BE2C (cell line): Measurements from ENCODE around the gene EIF3B.

Source experiments
- DNase-seq: peaks from one replicate; pipeline ENCODE4 v3.0.0-alpha.2; 2020
- H3K27me3 ChIP-seq: fragments of 250-450 bp; sonication (Bioruptor Pico); 2 replicates; pipeline ENCODE4 v1.5.1; 2020; ENCODE audit warnings: mild to moderate bottlenecking
- H3K36me3 ChIP-seq: fragments of 250-450 bp; sonication (Bioruptor Pico); 2 replicates; pipeline ENCODE4 v1.5.1; 2020; ENCODE audit warnings: mild to moderate bottlenecking
- H3K4me1 ChIP-seq: fragments of 250-450 bp; sonication (Bioruptor Pico); 2 replicates; pipeline ENCODE4 v1.5.1; 2020
- H3K4me3 ChIP-seq: 2 replicates; pipeline ENCODE4 v1.5.1; 2011; ENCODE audit warnings: low read depth, low read length
- H3K9me3 ChIP-seq: fragments of 250-450 bp; sonication (Bioruptor Pico); 2 replicates; pipeline ENCODE4 v1.5.1; 2020
- TF ChIP-seq, protein P1 (sequence below): IDR thresholded peaks from 2 replicates; pipeline ENCODE4 v1.5.1; 2012; ENCODE audit warnings: mild to moderate bottlenecking, low read depth, low read length

Gene EIF3B

DNA sequence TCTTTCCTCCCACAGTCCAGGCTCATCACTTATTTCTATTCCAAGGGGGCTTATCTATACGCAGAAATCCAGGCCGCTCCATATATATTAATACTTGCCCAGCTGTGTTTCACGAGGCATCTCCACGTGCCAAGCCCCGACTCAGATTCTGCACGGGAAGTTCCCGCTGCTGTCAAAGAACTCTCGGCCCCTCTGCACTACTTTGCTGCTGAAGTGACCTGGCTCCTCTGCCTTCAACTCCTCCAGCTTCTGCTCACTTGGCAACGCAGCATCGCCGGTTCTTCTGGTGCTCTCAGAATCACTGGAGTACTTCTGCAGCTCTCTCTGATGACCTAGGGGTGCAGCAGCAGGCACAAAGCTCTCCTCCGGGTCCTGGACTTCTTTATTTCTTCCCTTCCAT, 39.1 kb downstream of the EIF3B start:
- no peaks in the 10 kb centered on the region for H3K27me3 ChIP-seq
- no peaks in the 10 kb centered on the region for H3K9me3 ChIP-seq
- TF ChIP-seq, protein P1, sequence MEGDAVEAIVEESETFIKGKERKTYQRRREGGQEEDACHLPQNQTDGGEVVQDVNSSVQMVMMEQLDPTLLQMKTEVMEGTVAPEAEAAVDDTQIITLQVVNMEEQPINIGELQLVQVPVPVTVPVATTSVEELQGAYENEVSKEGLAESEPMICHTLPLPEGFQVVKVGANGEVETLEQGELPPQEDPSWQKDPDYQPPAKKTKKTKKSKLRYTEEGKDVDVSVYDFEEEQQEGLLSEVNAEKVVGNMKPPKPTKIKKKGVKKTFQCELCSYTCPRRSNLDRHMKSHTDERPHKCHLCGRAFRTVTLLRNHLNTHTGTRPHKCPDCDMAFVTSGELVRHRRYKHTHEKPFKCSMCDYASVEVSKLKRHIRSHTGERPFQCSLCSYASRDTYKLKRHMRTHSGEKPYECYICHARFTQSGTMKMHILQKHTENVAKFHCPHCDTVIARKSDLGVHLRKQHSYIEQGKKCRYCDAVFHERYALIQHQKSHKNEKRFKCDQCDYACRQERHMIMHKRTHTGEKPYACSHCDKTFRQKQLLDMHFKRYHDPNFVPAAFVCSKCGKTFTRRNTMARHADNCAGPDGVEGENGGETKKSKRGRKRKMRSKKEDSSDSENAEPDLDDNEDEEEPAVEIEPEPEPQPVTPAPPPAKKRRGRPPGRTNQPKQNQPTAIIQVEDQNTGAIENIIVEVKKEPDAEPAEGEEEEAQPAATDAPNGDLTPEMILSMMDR: no peak
- H3K4me3 ChIP-seq: no peak overlapping the region
- H3K36me3 ChIP-seq: no peaks in the 10 kb centered on the region
- no peaks in the 10 kb centered on the region for H3K4me1 ChIP-seq
- no peak for DNase-seq

DNA sequence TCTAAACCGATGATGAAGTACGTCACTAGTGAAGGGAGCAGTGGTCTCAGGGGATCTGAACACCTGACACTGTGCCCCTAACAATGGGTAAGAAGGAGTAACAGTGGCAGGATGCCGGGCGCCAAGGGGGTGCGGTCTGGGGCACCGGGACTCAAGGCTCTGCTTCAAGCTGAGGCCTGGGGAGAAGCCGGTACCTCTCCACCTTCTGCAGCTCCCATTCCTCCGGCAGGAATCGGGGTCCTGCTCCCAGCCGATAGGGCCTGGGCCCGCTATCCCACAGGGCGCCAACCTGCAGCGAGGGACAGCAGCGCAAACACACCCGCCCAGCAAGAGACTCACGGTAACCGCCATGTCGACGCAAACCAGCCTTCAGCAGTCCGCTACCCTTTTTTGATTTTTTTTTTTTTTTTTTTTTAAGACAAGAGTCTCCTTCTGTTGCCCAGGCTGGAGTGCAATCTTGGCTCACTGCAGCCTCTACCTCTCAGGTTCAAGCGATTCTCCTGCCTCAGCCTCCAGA, 40.0 kb downstream of the EIF3B start:
- Histone ChIP-seq H3K27me3 (no peaks in the 10 kb centered on the region), H3K36me3 (no peaks in the 10 kb centered on the region), H3K4me1 (peaks cover 4% of the 10 kb centered on the region; the same call in 1 of the 2 replicates), H3K4me3 (no peak overlapping the region), H3K9me3 (no peaks in the 10 kb centered on the region)
- DNase-seq: no peak
- TF ChIP-seq, protein P1: no peak

DNA sequence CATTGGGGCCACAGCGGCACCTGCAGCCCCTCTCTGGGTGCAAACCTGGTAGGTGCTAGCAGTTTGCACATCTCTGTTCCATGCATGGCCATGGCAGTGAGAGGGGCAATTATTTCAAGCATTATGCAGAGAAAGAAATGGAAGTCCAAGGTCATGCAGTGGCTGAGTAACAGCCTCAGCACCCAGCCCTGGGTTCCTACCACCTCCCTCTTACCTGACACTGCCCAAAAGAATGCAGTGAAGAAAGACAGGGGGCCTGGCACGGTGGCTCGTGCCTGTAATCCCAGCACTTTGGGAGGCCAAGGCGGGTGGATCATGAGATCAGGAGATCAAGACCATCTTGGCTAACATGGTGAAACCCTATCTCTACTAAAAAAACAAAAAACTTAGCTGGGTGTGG, 43.9 kb downstream of the EIF3B start:
- Histone ChIP-seq H3K9me3 (no peaks in the 10 kb centered on the region), H3K36me3 (no peaks in the 10 kb centered on the region), H3K4me3 (no peak overlapping the region), H3K27me3 (no peaks in the 10 kb centered on the region), H3K4me1 (peaks cover 13% of the 10 kb centered on the region)
- TF ChIP-seq, protein P1: no peak
- no peak for DNase-seq

DNA sequence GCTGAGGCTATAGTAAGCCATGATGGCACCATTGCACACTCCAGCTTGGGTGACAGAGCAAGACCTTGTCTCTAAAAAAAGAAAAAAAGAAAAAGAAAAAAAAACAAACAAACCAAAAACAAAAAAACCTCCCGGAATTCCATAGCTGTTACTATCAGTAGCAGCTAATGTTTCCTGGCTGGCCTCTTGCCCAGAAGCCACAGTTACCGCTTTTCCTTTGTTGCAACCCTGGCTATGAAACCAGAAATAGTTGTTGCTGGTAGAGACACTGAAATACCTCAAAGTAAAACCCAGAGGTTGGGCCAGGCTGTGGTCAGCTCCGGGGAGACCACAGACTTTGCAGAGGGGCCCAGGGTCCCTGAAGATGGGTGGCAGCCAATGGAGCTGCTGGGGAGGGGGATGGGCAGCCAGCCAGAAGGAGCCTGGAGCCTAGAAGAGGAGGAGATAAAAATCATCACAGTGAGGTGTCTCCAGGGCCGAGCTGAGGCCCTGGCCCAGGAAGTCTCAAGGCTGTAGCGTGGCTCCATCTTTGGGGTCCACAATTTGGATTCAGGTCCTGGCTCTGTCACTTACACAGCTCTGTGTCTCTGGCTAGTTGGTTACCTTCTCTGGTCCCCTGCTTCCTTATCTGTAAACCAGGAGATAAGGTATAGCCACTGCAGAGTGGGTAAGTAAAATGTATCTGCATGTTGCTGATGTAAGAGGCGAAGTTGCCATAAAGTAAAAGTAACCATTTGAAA, 45.4 kb downstream of the EIF3B start:
- peaks cover 13% of the 10 kb centered on the region for H3K4me1 ChIP-seq
- no peaks in the 10 kb centered on the region for H3K36me3 ChIP-seq
- peak; percentile 62 for DNase-seq
- H3K27me3 ChIP-seq: no peaks in the 10 kb centered on the region
- no peaks in the 10 kb centered on the region for H3K9me3 ChIP-seq
- H3K4me3 ChIP-seq: no peak overlapping the region
- TF ChIP-seq, protein P1: no peak

DNA sequence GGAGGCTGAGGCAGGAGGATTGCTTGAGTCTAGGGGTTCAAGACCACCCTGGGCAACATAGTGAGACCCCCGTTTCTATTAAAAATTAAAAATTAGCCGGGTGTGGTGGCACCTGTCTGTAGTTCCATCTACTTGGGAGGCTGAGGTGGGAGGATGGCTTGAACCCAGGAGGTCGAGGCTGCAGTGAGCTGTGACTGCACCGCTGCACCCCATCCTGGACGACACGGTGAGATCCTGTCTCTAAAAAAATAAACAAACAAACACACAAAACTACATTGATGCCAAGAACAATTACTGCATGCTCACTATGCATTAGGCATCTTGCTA, 48.0 kb downstream of the EIF3B start:
- no peak for DNase-seq
- H3K9me3 ChIP-seq: no peaks in the 10 kb centered on the region
- TF ChIP-seq, protein P1: no peak
- peak overlapping the region; percentile 62 for H3K4me3 ChIP-seq
- H3K27me3 ChIP-seq: no peaks in the 10 kb centered on the region
- H3K4me1 ChIP-seq: peaks cover 13% of the 10 kb centered on the region
- H3K36me3 ChIP-seq: no peaks in the 10 kb centered on the region

DNA sequence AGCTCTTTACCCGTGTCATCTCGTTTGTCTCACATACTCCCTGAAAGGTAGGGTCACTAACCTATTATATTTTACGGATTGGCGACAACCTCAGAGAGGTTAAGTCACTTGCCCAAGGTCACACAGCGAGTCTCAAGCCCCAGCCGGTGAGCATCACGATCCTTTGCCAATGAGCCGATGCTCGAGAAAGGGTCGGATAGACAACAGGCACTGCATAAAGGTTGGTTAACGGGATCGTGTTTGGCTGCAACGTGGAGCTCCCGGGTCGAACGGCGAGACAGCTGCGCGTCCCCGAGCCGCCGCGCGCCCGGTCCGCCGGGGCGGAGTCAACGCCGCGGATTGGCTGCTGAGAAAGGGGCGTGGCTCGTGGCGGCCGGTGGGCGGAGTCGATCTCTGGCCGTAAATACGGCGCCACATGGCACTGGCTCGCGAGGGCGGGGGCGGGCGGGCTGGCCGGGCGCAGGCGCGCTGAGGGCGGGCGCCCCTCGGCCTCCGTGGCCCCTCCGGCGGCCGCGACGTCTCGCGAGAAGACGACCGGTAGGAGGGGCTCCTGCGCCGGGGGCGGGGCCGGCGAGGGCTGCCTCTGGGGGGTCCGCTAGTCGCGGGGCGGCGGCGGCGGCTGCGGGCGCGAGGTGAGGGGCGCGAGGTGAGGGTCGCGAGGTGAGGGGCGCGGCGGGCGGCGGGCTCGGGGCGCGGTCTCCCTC, 48.5 kb downstream of the EIF3B start, which contains the start of gene CHST12:
Gene CHST12, plus strand, starts transcription at position 598 of the 704 bp plus-strand sequence. CDS start 29,029 bp downstream, outside the sequence.
- Histone ChIP-seq H3K27me3 (no peaks in the 10 kb centered on the region), H3K4me1 (peaks cover 13% of the 10 kb centered on the region), H3K36me3 (no peaks in the 10 kb centered on the region), H3K4me3 (peak within 1 kb of the TSS; percentile 83), H3K9me3 (no peaks in the 10 kb centered on the region)
- peak; percentile 97 for DNase-seq
- TF ChIP-seq, protein P1: no peak
